Measurements from ENCODE around the gene POLA2. TPM values are rescaled to one million over a fixed set of nuclear protein-coding genes. Genes with fewer than 3 reads are reported as not detected.

Gene POLA2
- total RNA-seq, 1 donor from 2014 or later = 11.2 TPM

GRCh38 chr11:65340226-65340625 lies 78.5 kb downstream of the POLA2 start:
- ATAC-seq = no peak

GRCh38 chr11:65341856-65342255 lies 80.1 kb downstream of the POLA2 start:
- no peak for ATAC-seq

Other genes with a start within 250 kb of the POLA2 start
- gene ARL2, start 247.8 kb upstream of the POLA2 start, total RNA-seq = 43.9 TPM
- 12.2 TPM for gene SNX15, start 234.5 kb upstream of the POLA2 start, total RNA-seq
- gene SAC3D1, start 220.8 kb upstream of the POLA2 start, total RNA-seq = 11.3 TPM
- 2.7 TPM for gene NAALADL1, start 203.4 kb upstream of the POLA2 start, total RNA-seq
- gene CDCA5, start 177.9 kb upstream of the POLA2 start, total RNA-seq = 14.1 TPM
- gene ZFPL1, start 177.7 kb upstream of the POLA2 start, total RNA-seq = 25.7 TPM
- 76.4 TPM for gene VPS51, start 165.7 kb upstream of the POLA2 start, total RNA-seq
- 53.2 TPM for gene TM7SF2, start 150.1 kb upstream of the POLA2 start, total RNA-seq
- 9.4 TPM for gene ZNHIT2, start 144.3 kb upstream of the POLA2 start, total RNA-seq
- gene FAU, start 139.8 kb upstream of the POLA2 start, total RNA-seq = 758 TPM
- gene MRPL49, start 139.6 kb upstream of the POLA2 start, total RNA-seq = 63.9 TPM
- 28.1 TPM for gene SYVN1, start 127.4 kb upstream of the POLA2 start, total RNA-seq
- gene SPDYC, start 91.7 kb upstream of the POLA2 start, total RNA-seq = not detected
- gene CAPN1, start 80.0 kb upstream of the POLA2 start, total RNA-seq = 510 TPM
- 0.92 TPM for gene CDC42EP2, start 52.9 kb downstream of the POLA2 start, total RNA-seq
- gene DPF2, start 71.9 kb downstream of the POLA2 start, total RNA-seq = 30.4 TPM
- gene TIGD3, start 92.8 kb downstream of the POLA2 start, total RNA-seq = 0.16 TPM
- 3.4 TPM for gene SLC25A45, start 120.7 kb downstream of the POLA2 start, total RNA-seq
- gene FRMD8, start 124.7 kb downstream of the POLA2 start, total RNA-seq = 37.1 TPM
- gene NEAT1, start 160.8 kb downstream of the POLA2 start, total RNA-seq = 389 TPM
- gene MALAT1, start 237.1 kb downstream of the POLA2 start, total RNA-seq = 4,086 TPM

All from esophagus mucosa (tissue), 1 donor.